NCI-H2107 treated with DMSO at 0.1 percent for 48 hours (cell line): Measurements from ENCODE around the gene SARS2.
"Not testable (repeated sequence)": the region's sequence is repeated elsewhere in the genome, so short reads cannot be mapped to it uniquely, and the experiment has no call there.

ENCODE experiments used
- DNase-seq: peaks from one replicate; lab custom pipeline; 2025; ENCODE audit not compliant: unreplicated experiment; lab: John Stamatoyannopoulos, UW

SARS2 gene

GRCh38 chr19:38929929-38930775, at the start of gene SARS2:
Gene SARS2 (minus strand): TSS chr19:38930763. CDS start chr19:38930736, 27 bp downstream.
- DNase-seq: peak; percentile 80

- DNase-seq: no peak
Observed at GRCh38 chr19:38979812-38980211, 49.2 kb upstream of the SARS2 start.

- DNase-seq: no peak
Observed at GRCh38 chr19:38978326-38978689, 47.7 kb upstream of the SARS2 start.

GRCh38 chr19:38977445-38978325, 47.1 kb upstream of the SARS2 start:
- no peak for DNase-seq

GRCh38 chr19:38975861-38976271, 45.3 kb upstream of the SARS2 start:
- DNase-seq: no peak

GRCh38 chr19:38975214-38975860, 44.8 kb upstream of the SARS2 start, which contains the start of gene FBXO17:
Gene FBXO17 (minus strand): TSS chr19:38975742. CDS start chr19:38950319, 25,423 bp downstream.
- no peak for DNase-seq

GRCh38 chr19:38974624-38975213, 44.2 kb upstream of the SARS2 start:
- no peak for DNase-seq

- DNase-seq: no peak
Observed at GRCh38 chr19:38971672-38972071, 41.1 kb upstream of the SARS2 start.

GRCh38 chr19:38970664-38971532, 40.3 kb upstream of the SARS2 start:
- DNase-seq: no peak

GRCh38 chr19:38966149-38966548, 35.6 kb upstream of the SARS2 start:
- not testable (repeated sequence) for DNase-seq

- no peak for DNase-seq
Observed at GRCh38 chr19:38964738-38965137, 34.2 kb upstream of the SARS2 start.

- DNase-seq: no peak
Observed at GRCh38 chr19:38959618-38960017, 29.1 kb upstream of the SARS2 start.

GRCh38 chr19:38958301-38958700, 27.7 kb upstream of the SARS2 start:
- no peak for DNase-seq

GRCh38 chr19:38956264-38956663, 25.7 kb upstream of the SARS2 start:
- DNase-seq: no peak

GRCh38 chr19:38953677-38954076, 23.1 kb upstream of the SARS2 start:
- no peak for DNase-seq

- peak; percentile 60 for DNase-seq
Observed at GRCh38 chr19:38952395-38953165, 22.0 kb upstream of the SARS2 start.

GRCh38 chr19:38951187-38951586, 20.6 kb upstream of the SARS2 start:
- DNase-seq: no peak

- DNase-seq: peak; percentile 9
Observed at GRCh38 chr19:38949580-38950367, 19.2 kb upstream of the SARS2 start.
